HL-60/S4 treated with phorbol 12-myristate 13-acetate at 8.2 ng/mL for 4 days and 3 days (cell line): ENCODE measurements around the gene RAP1GAP2.

Experiments used
- in situ Hi-C: fragments of 300-500 bp; cut with MboI; formaldehyde crosslinking; loops from 2 replicates; pipeline ENCODE4 v1.15.0; 2022; ENCODE audit warnings: low sequenced_read_pairs

Gene RAP1GAP2

DNA sequence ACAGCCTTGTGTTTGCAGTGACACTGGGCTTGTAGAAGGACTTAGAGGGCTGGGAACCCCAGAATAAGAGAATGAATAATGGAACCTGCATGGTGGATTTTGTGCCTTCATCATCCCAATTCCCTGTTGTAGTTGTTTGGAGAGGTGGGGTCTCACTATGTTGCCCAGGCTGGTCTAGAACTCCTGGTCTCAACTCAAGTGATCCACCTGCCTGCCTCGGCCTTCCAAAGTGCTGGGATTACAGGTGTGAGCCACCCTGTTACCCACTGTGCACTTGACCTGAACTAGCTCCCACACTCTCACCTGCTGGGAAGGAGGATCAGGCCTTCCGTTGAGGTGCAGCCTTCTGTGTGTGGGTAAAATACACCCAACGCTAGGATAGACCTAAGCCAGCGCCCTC, 55.4 kb downstream of the RAP1GAP2 start:
- in situ Hi-C loops, result no loop called here

DNA sequence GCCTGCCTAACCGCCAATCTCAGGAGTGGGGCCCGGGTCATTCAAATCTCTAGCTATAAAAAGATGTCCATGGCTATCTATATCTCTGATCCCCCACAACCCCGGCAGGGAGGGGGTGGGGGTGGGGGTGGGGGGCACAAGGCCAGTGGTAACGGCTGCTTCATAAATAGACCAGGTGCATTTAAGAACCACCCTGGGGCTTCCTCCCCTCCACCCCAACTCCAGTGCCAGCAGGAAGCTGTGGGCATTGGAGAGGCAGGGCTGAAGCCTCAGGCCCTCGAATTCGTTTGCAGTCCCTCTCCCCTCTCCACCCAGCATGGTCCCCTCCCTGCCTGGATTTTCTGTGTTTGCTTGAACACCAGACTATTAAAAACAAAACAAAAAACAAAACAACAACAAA, 56.0 kb downstream of the RAP1GAP2 start:
- in situ Hi-C loops, result no loop called here

DNA sequence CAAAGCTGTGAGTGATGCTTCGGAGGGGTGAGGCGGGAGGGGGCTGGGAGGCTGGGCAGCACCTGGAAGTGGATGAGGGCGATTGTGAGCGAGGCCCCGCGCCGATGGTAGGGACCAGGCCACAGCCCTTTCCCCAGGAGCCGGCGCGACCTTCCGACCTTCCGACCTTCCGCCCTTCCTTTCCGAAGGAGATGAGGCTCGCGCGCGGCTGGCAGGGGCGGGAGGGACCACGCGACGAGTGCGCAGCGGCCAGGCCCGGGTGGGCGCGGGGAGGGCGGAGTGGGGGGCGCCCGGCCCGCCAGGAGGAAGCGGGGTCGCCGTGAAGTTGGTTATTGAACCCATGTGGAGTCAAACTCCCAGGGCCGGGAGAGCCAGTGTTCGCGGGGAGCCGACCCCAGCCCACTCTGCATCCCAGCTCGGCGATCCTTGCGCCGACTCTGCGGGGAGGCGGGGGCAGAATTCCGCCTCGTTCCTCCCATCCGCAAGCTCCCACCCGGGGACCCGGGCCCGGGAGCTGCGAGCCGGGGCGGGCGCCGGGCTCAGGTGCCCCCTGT, 56.6 kb downstream of the RAP1GAP2 start:
- in situ Hi-C loops, result no loop called here

DNA sequence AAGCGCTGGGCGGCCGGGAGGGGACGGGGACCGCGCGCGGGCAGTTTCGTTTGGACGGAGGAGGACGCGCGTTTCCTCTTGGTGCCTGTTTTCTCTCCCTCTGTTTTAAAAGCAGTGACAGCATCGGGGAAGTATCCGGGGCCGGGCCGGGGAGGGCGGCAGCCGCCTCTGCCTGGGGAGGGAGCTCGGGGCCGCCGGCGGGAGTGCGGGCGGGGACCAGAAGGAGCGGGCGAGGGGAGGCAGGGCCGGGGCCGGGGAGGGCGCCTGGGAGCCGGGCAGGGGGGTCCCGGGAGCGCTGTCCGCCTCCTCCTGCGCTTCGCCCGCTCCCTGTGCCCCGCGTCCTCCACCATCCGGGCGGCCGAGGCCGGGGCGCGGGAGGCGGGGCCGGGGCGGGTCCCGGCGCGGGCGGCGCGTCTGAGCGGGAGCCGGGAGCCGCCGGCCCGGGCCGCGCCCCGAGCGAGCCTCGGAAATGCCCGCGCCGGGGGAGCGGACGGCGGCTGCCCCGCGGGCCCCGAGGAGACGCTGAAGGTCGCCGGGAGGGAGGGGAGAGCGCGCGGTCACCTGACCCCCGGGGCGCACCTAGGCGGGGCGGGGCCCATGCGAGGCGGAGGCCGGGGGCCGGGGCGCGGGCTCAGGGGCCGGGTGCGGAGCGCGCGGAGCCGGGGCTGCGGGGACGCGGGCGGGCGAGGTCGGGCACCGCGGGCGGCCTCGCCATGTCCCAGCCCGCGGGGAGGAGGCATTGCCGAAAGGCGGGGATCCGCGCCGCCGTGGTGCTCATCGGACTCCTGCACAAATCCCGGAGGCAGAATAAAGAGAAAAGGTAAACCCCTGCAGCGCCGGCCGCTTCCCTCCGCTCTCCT, 57.3 kb downstream of the RAP1GAP2 start:
- in situ Hi-C loops, result no loop called here

DNA sequence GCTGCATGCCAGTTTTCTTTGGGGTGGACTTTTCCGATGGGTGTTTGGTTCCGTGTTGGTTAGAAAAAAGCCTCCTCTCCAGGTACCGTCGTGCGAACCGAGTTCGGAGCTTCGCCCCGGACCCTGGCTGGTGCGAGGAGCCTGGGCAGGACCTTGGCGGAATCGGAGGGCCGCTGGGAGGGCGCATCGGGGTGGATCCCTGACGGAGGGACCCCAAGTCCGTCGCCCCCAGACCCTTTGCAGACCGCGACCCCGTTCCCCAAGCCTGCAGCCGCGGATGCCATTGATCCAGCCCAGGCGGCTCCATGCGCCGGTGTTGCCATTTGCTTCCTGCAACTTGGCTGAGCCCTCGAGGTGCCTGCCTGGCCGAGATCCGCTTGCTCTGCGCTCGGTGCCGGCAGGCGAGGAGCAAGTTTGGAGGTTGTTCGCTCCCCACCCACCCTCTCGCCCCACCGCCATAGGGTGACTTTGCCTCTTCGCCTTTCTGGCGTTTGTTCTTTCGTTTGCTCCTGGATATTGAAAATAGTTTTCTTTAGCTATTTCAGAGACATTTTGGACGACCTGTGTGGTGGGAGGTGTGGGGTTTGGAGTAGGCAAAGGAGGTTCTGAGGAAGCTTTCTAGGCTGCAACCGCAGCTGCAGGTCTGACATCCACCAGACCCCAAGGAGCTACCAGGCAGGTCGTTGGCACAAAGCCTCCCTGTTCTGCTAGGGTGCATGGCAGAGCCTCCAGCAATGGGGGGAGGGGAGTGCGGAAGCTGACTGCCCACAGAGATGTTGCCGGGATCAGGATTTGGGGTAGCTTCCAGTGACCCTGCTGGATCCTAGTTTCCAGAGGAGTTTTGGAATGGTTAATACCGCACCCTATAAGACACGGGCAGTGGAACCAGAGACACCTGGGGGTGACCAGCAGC, 58.2 kb downstream of the RAP1GAP2 start:
- in situ Hi-C loops, result no loop called here

DNA sequence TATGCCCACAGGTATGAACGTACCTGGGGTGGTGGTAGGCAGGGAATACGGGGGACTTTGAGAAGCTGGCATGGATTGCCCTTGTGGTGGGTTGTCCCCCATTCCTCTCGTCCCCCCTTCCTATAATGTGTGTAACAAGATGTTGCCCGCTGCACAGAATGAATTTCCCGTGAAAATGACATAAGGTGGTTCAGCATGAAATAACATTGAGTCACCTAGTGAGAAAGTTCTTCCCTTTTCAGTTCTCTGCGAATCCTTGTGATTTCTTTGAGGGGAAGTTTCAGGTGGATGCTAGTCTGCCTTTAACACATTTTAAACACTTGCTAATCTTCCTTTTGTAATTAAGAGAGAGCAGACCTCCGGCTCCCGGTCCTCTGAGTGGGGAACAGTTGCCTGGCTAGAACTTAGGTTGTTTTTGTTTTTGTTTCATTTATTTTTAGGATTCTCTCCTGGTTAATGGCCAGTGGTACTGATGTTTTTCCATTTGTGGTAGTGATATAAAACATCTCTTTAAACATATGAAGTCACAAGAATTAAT, 58.9 kb downstream of the RAP1GAP2 start:
- in situ Hi-C loops, result no loop called here

DNA sequence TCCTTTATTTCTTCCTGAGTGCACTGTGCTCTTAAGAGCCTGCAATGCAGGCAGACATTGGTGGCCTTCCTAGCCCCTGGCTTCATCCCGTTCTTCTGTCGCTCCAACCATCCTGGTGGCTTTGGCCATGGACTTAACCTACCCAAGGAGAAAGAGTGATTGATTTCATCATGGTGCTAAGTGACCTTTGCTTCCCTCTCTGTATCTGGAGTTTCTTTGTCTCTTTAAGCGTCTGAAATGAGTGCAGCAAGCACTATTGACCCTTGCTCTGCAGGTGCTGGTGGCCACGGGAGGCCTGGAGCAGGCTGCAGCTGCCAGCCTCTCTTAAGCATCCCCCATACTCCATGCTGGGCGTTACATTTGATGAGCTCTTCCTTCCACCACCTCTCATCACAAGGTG, 60.5 kb downstream of the RAP1GAP2 start:
- in situ Hi-C loops, result no loop called here

DNA sequence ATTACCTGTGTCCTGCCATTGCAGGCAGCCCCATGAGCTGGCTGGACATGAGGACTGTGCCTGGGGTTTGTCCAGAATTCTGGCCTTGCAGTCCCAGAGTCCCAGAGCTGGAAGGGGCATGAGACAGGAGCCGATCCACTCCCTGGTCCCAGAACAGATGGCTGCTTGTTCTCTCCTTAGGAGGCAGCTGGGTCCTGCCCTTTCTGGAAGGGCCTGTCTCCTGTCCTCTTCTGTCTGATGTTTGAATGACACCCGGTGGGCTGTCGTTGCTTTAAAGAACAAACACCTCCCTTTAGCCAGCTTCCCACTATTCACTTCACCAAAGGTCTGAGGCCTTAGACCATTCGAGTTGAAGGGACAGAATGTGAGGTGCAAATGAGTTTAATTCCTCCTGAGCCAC, 63.8 kb downstream of the RAP1GAP2 start:
- in situ Hi-C loops, result no loop called here

DNA sequence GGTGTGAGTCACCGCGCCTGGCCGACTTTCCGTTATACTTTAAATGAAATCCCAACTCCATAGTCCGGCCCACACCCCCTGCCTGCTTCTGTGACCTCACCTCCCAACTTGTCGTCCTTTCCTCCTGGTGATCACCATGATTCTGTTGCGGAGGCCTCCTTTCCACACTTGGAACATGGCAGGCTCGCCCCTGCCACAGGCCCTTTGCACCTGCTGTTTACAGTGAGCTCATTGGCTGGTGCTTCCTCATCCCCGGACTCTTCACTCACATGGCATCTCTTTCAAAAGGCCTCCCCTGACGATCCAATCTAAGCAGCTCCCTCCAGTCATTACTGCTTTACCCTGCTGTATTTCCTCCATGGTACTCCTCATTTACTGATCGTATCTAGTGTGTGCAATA, 64.6 kb downstream of the RAP1GAP2 start:
- in situ Hi-C loops, result no loop called here

DNA sequence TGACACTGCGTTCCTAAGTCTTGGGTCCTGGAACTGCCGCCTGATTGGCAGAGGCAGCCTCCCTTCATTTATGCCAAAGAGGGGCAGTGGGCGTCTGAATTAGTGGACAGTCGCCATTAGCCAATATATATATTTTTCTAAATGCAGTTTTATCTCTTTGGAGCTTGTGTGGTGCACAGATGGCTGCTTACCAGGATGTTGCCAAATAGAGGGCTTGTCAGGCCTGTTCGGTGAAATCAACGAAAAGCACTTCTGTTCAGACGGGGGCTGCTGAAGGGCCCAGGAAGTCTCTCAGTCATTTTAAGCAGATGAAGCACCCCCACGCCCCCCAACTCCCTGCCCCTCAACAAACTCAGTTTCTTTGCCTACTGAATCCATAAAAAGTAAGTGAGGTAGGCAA, 66.0 kb downstream of the RAP1GAP2 start:
- in situ Hi-C loops, result no loop called here

DNA sequence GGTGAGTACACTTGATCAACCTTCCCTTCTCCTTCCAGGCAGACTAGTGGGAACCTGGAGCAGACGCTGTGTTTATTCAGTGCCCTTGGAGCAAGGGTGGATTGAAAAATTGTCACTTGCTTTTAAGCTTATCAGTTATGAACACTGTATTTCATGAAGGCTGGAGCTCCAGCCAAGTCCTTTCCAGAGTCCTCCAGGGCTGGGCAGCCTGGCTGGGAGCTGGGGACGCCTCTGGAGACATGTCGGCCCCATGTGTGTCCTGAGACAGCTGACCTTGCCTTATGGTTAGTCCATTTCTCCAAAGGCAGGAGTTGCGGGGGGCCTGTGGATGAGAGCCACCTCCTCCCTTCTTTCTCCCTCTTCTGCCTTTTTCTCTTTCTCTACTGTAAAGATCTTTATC, 67.0 kb downstream of the RAP1GAP2 start:
- in situ Hi-C loops, result no loop called here

DNA sequence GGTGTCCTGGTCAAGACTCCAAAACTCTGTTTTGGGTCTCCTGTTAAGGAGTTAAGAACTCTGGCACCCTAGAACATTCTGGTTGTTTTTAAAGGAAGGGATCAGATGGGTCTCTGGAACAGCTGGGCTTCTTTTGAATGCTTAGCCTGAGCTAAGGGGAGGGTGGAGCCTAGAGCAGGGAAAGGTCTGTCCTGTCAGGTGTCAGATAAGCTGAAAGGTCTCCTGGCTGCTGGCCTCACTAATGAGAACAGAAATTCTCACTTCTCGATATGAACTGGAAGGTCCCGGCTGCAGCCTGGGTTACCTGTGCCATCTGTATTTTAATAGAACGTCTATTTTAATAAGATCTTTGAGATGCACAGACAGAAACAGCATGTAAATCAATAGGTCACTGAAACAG, 69.0 kb downstream of the RAP1GAP2 start:
- in situ Hi-C loops, result no loop called here

DNA sequence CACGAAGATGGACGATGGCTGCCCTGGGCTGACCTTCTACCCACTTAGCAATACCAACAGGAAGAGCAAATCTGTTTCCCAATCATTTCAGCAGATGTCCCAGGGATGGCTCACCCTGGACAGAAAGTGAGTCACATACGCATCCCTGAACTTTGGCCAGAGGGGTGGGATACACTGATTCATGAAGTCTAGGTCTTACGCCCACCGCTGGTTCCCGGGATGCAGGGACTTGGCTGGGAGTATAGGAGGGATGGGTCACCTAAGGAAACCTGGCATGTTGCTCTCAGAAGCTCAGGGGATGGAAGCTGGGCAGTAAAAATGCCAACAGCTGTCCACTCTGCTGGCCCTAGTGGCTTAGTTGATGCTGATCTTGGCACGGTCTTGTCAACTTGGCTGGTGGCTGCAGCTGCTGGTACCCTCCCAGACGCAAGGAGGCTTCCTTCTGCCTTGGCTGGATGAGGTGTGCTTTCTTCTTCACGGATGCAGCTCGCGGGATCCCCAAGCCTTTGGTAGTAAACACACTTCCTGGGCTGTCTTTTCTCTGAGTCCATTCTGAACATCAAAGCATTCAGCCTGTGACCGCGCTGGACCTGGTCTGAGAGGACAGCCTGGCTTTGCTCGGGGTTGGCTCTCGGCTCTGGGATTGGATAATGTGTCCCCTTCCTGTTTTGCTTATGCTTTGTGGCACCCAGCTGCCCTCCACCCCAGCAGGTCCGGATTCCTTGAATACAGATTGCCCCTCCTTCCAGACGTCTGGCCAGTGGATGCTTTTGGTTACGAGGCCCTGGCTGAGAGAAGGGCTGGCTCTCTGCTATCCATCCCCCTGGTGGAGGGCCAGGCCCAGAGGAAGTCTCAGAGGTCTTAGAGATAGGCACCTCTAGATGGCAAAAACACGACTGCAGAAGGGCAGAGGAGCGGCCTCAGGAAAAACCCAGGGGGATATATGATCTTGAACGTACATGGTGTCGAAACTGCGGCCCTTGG, 71.5 kb downstream of the RAP1GAP2 start:
- in situ Hi-C loops, result no loop called here

DNA sequence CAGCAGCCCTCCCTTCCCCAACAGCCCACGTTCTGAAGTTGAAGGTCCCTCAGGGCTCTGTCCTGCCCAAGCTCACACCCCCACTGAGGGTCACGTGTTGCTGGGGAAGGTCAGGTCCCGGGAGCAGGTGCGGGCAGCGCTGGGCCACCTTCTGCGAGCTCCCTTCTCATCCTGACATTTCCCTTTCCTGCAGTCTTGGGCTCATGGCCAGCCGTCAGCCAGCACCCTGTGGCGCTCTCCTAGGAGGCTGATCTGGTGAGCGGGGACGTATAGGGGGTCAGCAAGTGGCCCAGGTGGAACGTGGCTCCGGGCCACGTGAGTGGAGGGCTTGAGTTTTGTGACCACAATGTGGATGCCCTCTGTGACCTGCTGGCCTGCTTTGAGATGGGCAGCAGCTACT, 73.4 kb downstream of the RAP1GAP2 start:
- in situ Hi-C loops, result no loop called here

DNA sequence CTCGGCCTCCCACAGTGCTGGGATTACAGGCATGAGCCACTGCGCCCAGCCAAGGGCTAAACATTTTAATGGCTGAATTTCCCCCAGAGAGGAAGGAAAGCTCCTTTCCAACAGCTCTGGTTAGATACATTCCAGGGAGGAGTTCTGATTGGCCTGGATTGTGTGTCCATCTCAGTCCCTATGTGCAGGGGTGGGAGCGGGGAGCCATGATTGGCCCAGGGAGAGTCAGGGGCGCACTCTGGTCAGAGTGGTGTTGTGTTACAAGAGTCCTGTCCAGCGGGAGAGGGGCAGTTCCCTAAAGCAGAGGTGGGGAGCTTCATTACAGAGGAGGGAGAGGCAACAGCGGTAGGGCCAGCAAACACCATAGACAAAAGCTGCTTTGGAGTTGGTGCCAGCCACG, 75.0 kb downstream of the RAP1GAP2 start:
- in situ Hi-C loops, result no loop called here

DNA sequence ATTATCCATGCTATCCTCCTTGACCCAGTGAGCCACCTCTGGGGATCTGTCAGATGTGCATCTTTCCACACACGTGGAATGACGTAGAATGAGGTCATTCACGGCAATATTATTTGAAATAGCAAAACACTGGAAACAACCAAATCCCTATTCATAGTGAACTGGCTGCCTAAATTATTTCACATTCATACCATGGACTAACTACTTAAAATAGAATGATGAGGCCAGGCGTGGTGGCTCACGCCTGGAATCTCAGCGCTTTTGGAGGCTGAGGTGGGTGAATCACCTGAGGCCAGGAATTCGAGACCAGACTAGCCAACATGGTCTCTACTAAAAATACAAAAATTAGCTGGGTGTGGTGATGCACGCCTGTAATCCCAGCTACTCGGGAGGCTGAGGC, 75.5 kb downstream of the RAP1GAP2 start:
- in situ Hi-C loops, result no loop called here

DNA sequence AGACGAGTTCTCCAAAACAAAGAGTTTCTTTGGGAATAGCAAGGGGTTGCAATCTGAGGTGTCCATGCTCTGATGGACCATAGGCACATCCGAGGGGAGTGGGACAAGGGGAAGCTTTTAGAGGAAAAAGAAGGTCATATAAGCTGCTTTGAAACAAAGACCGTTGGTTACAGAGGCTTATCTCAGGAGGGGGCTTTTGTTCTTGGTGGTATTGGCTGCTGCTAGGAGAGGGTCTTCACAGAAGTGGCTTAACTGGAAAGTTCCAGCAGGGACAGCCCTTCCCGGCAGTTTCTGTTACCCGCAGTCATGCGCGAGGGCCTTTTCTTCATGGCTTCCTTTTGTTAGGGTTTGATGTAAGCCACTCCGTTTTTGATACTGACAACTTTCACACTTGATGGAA, 76.0 kb downstream of the RAP1GAP2 start:
- in situ Hi-C loops, result no loop called here

DNA sequence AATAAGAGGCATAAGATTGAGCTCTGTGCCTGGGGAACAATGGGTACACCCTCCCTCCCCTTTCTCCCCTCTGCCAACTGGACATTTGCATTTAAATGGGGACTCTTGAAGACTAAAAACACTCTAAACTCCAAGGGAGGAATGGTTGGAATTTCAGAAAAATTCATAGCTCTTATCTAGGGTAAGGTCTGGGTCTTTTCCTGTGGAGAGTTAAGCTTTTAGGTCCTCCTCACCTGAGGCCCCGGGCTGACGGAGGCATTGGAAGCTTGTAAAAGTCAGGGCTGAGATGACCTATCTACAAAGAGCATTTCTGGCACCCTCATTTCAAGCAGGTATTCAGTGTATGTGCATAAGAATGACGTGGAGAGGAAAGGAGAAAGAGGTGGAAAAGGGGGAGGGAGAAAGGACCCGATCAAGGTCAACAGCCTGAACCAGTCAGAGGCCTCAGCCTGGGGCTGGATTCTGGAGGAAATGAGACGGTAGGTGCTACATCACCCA, 78.0 kb downstream of the RAP1GAP2 start:
- in situ Hi-C loops, result no loop called here

DNA sequence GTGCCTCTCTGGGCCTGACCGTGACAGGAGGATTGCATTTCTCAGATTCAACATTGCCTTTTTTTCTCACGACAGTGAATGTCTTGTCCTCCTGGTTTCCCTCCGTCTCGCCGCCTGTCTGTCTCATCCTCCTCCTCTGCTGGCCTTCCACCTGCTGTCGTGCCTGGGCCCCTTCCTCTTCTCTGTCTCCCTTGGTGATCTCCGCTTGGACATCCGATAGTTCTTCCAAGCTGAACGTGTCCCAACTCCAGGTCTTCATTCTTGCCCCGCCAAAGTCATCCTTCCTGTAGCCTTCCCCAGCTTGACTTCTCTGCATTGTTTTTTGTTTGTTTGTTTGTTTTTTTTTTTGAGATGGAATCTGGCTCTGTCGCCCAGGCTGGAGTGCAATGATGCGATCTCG, 79.4 kb downstream of the RAP1GAP2 start:
- in situ Hi-C loops, result no loop called here

DNA sequence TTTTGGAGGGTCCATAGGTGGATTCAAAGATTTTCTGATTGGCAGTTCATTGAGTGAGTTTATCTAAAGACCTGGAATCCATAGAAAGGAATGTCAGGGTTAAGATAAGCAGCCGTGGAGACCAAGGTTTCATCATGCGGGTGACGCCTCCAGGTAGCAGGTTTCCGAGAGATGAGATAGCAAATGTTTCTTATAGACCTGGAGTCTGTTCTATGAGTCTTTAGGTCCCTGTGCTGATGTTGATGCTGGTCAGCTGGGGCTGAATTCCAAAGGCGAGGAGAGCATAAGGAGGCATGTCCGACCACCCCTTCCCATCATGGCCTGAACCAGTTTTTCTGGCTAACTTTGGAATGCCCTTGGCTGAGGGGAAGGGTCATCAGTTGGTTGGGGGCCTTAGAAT, 80.2 kb downstream of the RAP1GAP2 start:
- in situ Hi-C loops, result no loop called here
